ENCODE measurements around the gene IRS1.

IRS1 gene

DNA sequence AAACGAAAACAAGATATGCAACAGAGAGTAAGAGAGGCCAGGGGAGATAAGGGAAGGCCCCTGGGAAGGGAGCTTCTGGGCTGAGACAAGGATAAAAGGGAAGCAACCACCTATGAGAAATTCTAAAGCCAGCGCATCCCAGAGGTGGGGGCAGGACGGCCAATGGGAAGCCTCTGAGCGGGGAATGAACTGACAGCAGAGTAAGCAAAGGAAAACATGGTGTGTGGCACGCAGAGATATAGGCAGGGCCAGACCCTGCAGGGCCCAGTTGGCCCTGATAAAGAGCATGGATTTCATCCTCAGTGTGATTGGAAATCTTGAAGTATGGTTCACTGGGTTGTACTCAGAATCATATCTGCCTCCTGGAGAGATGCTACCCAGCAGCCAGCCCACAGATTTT lies 78.7 kb downstream of the IRS1 start:
- DNase-seq, result no peak

DNA sequence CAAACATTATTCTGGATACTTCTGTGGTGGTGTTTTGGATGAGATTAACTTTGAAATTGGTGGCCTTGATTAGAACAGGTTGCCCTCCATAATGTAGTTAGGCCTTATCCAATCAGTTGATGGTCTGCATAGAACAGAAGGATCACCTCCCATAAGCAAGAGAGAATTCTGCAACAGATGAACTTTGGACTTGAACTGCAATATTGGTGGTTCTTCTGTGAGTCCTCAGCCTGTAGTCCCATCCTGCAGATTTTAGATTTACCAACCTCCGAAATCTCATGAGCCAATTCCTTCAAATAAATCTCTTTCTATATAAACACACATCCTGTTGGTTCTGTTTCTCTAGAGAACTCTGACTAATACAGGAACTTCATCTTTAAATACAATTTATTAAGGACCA lies 81.9 kb downstream of the IRS1 start:
- no peak for DNase-seq

DNA sequence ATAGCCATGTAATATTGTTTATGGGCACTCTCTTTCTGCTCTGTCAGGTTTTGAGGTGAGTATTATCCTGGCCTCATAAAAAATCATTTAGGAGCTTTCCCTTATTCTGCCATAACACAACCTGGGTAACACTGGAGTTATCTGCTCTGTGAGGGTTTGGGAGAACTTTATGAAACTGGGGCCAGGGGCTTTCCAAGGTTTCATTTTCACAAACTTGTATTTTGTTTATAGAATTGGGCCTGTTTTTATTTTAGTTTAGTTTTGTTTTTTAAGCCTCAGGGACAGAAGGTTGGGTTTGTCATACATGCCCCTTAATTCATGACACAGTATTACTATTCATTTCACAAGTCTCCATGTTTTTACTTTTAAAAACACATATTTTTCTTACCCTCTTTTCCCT lies 83.5 kb downstream of the IRS1 start:
- DNase-seq, result no peak

DNA sequence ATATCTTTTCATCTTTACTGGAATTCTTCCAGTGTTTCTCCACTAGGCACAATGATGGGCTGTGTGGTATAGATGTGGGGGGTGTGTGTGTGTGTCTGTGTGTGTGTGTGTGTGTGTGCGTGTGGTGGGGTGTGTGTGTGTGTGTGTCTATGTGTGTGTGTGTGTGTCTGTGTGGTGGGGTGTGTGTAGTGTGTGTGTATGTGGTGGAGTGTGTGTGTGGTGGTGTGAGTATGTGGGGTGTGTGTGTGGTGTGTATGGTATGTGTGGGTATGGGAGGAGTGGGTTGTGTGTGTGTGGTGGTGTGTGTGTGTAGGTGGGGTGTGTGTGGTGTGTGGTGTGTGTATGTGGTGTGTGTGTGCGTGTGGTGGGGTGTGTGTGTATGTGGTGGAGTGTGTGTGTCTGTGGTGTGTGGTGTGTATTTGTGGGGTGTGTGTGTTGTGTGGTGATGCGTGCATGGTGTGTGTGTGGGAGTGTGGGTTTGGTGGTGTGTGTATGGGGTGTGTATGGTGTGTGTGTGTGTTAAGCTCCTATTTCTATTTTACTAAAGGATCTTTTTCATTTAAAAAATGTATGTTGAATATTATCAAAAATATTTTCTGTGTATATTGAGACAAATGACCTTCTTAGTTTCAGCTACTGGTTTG lies 84.2 kb downstream of the IRS1 start:
- DNase-seq, result no peak

DNA sequence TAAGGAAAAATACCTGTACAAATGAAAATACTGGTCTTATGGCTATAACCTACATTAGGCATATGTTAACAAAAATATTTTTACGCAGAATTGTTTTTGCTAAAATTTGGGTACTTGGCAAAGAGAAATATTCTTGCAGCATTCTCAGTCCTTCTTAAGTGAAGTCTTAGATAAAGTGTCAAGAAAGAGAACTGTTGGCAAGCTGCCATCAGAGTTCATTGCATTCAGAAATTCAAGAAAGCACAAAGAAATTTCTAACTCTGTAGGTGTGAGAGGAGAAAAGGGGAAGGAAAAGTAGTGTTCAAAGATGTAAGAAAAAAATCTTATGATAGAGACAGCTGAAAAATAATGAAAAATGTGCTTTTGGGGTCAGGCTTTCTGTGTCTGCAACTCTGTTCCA lies 86.7 kb downstream of the IRS1 start:
- no peak for DNase-seq

DNA sequence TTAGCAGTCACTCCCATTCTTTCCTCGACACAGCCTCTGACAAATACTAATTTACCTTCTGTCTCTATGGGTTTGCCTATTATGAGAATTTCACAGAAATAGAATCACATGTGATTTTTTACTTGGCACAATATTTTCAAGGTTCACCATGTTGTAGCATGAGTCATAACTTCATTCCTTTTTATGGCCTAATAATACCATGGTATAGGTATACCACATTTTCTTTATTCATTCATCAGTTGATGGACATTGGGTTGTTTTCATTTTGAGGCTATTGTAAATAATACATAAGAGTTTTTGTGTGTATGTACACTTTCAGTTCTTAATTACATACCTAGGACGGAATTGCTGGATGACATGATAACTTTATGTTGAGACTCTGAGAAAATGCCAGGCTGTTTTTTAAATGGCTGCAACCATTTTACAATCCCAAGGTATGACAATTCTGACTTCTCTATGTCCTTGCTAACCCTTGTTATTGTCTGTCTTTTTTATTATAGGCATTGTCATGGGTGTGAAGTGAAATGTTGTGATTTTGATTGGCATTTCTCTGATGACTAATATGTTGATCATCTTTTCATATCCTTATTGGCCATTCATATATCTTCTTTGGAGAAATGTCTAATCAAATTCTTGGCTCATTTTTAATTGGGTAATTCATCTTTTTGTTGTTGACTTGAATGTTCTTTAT lies 87.9 kb downstream of the IRS1 start:
- no peak for DNase-seq

DNA sequence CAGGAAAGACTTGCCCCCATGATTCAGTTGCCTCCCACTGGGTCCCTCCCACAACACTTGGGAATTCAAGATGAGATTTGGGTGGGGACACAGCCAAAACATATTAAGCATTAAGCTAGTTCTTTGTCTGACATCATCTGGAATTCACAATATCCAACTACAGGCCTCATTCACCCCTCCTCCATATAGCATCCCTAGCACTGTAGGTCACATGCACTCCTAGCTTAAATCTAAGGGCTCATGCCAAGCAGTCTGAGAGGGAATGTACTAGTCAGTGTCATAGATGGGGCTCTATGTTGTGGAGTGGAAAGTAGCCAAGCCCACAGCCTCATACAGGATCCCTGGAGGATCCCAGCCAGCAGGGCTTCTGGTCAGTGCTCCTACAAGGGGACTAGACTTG lies 92.1 kb downstream of the IRS1 start:
- DNase-seq, result no peak

DNA sequence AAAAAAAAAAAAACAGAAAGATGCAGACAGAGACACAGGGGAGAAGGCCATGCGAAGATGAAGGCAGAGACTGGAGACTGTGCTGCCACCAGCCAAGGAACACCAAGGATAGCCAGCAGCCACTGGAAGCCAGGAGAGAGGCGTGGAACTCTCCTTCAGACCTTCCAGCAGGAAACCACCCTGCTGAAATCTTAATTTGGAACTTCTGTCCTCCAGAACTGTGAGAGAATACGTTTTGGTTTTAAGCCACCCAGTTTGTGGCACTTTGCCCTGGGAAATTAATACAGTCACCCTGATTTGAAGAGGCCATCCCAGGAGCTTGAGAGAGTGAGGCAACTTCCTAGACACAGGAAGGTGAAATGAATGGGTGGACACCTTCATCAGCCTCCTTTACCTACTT lies 93.7 kb downstream of the IRS1 start:
- DNase-seq, result no peak

DNA sequence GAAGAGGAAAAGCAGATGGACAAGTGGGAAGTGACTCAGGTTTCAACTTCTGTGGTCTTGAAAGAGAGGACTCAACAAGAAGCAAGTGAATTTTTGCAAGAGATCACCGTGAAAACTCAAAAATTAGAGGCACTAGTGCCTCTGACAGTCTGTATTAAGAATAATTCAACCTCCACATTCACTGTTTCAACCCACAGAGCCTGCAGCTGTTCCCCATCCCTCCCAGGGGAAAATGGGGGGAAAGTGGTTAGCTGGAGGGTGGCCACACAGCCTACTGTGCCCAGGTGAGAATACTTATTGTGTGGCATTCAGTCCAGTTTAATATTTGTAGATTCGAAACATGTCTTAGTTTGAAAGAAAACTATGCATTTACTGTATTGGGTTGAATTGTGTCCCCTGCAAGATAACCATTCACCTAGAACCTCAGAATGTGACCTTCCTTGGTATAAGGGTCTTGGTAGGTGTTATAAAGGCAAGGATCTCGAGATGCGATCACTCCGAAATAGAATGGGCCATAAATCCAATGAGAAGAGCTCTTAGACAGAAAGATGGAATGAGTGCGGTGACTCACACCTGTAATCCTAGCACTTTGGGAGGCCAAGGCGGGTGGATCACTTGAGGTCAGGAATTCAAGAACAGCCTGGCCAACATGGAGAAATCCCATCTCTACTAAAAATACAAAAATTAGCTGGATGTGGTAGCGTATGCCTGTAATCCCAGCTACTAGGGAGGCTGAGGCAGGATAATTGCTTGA lies 94.3 kb downstream of the IRS1 start:
- no peak for DNase-seq

DNA sequence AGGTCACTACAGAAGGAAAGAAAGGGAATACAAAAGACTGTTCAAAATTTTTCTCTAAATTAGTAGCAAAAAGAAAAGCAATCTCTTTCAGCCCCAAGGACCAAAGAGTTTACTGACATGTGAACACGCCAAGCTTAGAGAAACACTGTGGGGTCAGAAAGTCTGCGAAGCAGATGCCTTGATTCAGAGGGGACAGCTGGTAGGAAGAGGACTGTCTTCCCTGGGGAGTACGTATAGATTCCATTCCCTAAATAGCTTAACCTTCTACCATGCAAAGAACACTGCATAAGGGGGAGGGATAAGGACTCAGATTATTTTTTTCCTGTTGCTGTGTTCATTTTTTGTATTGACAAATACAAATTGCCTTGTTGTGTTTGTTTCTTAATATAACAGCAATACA lies 96.1 kb downstream of the IRS1 start:
- no peak for DNase-seq

DNA sequence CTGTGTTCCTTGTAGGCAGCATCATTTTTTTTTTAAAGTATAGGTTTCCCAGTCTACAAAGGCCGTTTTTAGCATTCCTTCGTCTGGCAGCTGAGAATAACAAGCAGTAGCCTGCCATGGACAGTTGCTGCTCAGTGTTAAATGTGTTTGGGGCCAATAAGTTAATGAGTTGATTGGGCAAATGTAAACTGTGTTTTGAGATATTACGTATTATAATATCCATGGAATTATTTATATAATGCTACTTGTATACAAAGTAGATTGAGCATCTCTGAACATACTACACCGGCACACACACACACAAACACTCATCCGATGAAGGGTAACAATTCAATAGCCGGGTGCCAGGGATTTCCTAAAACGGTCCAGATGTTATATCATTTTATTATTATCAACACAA lies 97.2 kb downstream of the IRS1 start:
- no peak for DNase-seq

DNA sequence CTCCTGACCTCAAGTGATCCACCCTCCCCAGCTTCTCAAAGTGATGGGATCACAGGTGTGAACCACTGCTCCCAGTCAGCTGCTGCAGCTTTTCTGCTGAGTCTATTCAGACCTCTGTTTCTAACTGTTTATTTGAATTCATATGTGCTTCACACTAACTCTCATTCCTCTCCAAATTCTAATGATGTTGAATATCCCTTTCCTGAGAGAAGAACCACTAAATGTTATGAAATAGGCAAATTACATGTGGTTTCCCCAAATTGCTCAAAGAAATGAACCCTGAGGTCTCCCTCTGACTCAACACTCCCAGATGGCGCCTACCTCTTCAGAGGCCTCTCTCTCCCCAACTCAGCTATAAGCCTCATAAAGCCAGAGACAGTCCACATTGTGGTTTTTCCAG lies 98.6 kb downstream of the IRS1 start:
- DNase-seq, result no peak

DNA sequence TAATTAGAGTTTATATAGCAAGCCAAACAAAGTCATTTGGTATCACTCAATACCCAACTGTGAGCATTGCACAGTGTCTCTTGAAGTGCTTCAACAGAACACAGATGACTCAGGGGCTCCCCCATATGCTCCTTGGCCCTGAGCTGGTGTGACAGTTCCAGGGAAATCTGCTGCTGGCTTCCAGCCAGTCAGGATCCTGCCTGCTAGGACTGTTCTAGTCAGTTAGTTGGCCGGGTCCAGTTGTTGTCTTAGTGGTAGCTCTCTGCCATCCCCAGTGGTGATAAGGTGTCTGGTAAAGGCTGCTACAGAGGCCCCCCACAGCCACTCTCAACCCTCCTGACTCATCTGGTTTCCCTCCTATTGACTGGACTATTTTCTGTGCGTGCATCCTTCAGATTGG lies 100.3 kb downstream of the IRS1 start:
- DNase-seq, result no peak

DNA sequence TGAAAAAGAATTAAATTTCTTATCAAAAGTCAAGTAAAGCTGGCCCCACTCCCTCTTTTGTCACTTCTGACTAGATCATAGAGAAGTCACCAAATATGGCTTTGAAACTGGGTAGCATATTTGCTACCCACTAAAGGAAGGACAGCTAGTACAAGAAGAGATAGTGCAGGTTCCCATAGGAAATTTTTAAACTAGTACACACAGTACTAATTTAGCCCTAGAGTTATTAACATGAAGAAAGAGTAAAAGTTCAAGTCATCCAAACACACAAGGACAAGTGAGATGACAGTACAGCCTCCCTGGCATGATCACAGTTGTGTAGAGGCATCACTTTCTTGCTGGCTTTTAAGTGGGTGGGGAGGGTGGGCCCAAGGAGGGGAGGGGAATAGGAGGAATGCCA lies 100.9 kb downstream of the IRS1 start:
- no peak for DNase-seq

DNA sequence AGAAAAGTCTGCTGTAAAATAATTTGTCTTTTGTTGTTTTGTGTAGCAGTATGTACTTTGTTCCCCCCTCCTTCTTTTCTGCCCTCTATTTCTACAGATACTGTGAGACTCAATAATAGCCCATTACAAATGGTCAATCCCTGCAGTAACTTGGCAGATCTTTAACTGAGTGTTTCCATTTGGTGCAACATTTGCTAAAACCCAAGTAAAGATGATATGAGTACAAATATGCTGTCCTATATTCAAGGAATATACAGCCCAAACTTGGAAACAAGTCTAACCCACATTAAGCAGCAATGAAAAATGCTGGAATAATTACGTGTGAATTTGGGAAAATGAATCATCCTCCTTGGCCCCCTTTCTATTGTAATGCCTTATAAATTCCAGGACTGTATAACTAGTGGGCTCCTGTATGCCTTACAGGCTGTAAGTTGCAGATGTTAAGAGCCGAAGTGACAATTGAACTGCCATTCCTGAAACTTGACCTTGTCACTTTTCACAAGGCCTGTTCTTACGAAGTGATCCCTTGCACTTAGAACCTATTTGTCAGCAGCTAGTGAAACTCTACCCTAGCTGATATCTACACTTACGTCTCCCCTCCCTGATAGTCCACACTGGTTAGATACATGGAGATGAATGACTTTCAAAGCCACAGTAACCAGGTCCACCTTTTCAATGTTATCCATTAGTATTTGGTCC lies 104.9 kb downstream of the IRS1 start:
- no peak for DNase-seq

DNA sequence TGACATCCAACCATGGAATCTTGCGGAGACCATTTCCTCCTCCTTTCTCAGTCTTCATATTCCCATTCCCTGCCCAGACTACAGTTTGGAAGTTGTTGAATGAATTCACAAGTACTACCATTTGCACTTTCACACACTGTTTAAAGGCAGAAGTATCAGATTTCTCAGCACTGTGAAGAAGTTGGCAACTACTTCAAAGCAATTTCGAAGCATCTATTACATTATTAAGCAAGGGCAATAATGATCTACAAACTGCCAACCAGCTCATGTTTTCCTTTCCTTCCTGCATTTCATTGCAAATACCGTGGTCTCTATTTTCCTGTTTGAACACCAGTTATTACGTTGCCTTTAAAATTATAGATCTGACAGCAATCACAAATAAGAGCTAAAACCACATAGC lies 105.5 kb downstream of the IRS1 start:
- no peak for DNase-seq

DNA sequence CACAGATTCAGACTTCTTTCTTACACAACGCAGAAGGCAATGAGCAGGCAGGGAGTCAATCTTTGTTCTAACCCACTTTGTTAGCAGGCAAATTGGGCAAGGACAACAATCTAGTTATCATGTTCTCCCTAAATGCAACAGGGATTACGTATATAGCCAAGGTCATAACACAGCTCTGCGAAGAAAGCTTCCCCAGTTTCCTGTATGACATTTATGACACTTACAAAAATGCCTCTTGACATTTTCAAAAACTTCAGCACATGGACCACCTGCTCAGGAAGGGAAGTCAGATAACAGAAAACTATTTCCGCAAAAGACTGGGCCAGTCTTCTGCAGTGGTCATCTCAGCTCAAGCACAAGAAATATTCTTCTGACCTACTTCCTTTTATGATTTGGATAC lies 106.1 kb downstream of the IRS1 start:
- DNase-seq, result no peak

DNA sequence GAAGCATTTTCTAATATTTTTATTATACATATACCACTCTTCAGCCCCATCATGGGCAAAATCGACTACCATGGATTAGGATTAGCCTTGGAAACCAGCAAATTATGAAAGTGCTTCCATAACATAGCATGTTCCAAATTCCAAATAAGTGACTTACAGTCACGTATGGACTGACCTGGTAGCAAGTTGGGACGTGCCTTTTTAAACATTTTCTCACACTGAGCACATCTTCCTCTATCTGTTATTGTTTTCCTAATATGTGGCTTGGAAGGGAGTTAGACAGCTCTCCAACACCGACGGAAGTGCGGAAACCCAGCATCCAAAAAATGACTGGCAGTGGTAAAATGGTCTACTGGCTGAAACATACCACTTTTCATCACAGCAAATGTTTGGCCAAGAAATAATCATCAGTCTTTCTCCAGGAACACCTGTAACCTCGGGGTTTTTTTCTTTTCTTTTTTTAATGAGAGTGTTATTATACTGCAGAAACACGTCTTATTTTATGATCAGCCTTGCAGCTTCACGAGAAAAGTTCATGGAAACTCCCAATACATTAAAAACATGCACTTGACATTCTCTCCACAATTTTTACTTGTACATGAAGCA lies 107.0 kb downstream of the IRS1 start:
- DNase-seq, result no peak

DNA sequence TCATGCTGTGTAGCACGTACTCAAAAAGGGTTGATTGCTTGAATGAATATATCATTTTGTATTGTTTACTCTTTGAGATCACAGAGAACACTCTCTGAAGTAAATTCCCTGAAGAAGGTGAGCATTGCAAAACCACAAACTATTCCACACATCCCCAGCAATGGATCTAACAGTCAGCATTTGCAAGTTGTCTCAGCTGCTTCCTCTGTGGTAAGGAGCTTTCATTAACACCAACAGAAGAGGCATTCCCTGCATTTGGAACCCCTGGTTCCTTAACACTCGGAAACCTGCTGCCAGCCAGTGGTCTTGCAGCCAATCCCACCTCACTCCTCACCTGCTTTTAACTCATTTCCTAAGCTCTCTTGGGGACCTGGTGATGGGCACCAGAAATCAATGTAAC lies 108.4 kb downstream of the IRS1 start:
- DNase-seq, result no peak

DNA sequence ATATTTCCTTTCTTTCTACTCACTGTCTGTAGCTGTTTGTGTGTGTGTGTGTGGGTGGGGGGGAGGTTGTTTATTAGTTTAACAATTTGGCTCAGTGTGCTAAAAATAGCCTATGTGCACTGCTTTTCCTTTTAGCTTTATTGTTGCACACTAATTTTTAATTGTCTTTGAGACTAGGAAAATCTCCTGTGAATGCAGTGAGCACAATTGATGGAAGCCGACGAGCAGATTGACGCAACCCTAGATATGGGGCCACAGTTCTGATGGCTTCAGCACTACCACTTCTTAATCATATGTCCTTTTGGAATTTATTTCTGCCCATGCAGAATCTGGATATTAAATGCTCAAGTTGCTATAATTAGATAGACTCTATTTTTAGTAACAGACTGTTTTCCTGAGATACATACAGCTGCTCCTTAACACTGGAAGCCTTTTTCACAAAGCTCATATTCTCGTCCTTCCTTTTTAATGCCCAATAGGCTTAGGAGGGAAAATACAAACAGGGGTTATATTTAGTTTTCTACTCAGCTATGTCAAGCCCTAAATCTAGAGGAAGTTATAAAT lies 109.1 kb downstream of the IRS1 start:
- no peak for DNase-seq

DNA sequence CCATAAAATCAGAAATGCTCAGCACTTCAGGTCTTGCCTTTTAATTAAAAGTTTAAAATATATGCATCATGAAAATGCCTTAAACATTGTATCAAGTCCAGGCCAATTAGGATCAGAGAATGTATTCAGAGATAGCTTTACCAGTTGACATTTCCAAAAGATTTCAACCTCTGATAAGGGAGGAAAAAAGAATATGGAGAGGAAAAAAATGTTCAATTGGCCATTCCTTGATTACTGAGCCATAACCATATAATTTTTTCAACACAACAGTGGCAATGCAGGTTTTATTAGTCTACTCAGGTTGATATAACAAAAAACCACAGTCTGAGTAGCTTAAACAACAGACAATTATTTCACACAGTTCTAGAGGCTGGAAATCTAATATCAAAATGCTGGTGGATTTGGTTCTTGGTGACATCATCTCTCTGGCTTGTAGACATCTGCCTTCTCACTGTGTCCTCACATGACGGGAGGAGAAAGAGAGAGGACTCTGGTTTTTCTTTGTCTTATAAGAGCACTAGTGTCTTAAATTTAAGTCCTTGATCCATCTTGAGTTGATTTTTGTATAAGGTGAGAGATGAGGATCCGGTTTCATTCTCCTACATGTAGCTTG lies 111.9 kb downstream of the IRS1 start:
- no peak for DNase-seq

DNA sequence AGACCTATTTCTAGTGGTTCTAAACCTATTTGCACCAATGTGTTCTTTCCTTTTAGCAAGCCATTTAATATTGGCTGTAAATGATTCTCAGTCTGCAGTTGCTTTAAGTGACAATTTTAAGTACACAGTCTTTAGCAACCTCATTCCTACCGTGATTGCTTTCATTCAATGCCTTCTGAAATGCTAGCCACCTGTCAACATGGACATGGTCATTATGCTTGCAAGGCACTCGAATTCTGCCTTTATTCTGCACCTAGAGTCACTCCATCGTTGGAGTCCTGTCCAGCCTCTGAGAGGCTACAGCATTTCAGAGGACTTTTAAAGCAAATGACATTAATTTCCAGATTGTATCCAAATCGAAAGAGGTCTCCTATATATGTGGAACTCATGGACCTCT lies 115.1 kb downstream of the IRS1 start:
- DNase-seq, result no peak
